Naive B cell (primary cell): ENCODE measurements around the gene NANS. TPM values are rescaled to one million over a fixed set of nuclear protein-coding genes. Genes with fewer than 3 reads are reported as not detected.
A peak's percentile ranks its signal among the peaks of the same experiment; 100 is the strongest.
"Not testable (repeated sequence)": the region's sequence is repeated elsewhere in the genome, so short reads cannot be mapped to it uniquely, and the experiment has no call there.

Experiments
- ATAC-seq, 2 donors: fragments of 150-1000 bp; cut with Tn5 transposase; 2 replicates each; pipeline ENCODE4 v1.10.0; 2021; ENCODE audit warnings: low read depth in 2 of 2, mild to moderate bottlenecking in 2 of 2, moderate library complexity in 2 of 2
- DNase-seq: peaks from one replicate; pipeline ENCODE4 v3.0.0; 2022
- H3K27ac Mint-ChIP-seq, 6 donors: one replicate each; pipeline ENCODE4 v1.8.0; 2020 to 2022; ENCODE audit warnings: mild to moderate bottlenecking in 6 of 6, mixed read lengths in 6 of 6, moderate library complexity in 5 of 6, inconsistent platforms in 2 of 6
- H3K27me3 Mint-ChIP-seq, 3 donors: one replicate each; pipeline ENCODE4 v1.8.0; 2021 to 2022; ENCODE audit warnings: mixed read lengths in 3 of 3, mild to moderate bottlenecking in 1 of 3
- H3K36me3 Mint-ChIP-seq, 2 donors: one replicate each; pipeline ENCODE4 v1.8.0; 2020 to 2022; ENCODE audit warnings: mixed read lengths in 2 of 2, inconsistent platforms in 1 of 2, mild to moderate bottlenecking in 1 of 2
- H3K4me1 Mint-ChIP-seq, 3 donors: one replicate each; pipeline ENCODE4 v1.8.0; 2020 to 2022; ENCODE audit warnings: mixed read lengths in 3 of 3, inconsistent platforms in 1 of 3, mild to moderate bottlenecking in 1 of 3, moderate library complexity in 1 of 3
- H3K4me3 Mint-ChIP-seq, 8 donors: one replicate each; pipeline ENCODE4 v1.8.0; 2020 to 2022; ENCODE audit warnings: mild to moderate bottlenecking in 8 of 8, mixed read lengths in 8 of 8, moderate library complexity in 8 of 8, inconsistent platforms in 2 of 8
- H3K9me3 Mint-ChIP-seq, 7 donors: one replicate each; pipeline ENCODE4 v1.8.0; 2020 to 2022; ENCODE audit warnings: mixed read lengths in 7 of 7, mild to moderate bottlenecking in 5 of 7, inconsistent platforms in 2 of 7, moderate library complexity in 1 of 7
- polyA plus RNA-seq, 6 donors: library from polyadenylated mRNA; unstranded; fragments of 300-500 nt; fragmentation: Illumina TruSeq; gene quantifications; one replicate each; pipeline ENCODE4 v1.2.3, GENCODE V29; 2021; ENCODE audit warnings: low read depth in 6 of 6

NANS gene
- polyA plus RNA-seq, 6 donors from 2014 or later = 18.8 to 41.2 (median 29.5) TPM

DNA sequence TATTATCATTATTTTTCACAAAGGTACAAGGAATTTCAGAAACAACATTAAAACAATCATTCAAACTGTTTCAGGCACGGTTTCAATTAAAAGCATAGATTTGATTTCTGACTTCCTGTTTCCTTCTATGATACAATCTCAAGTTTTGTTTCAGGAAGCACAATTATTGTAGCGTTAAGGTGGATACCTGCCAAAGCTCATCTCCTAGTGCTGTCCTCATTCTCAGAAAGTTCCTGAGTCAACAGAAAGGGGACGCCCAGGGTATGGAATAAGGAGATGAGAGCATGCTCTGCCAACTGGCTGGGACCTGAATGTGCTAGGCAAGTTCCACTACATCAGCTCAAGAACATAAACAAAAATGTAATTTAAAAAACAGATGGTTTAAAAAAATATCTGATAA, 64.5 kb downstream of the NANS start:
- DNase-seq (no peak), ATAC-seq (no peak)
- Mint-ChIP-seq H3K27ac (peak overlapping the region in 3 of 6 donors; percentile 26 to 76 (median 73)), H3K36me3 (no peaks in the 10 kb centered on the region), H3K4me3 (peak overlapping the region in 7 of 8 donors; percentile 49 to 98 (median 87)), H3K27me3 (no peaks in the 10 kb centered on the region), H3K9me3 (no peaks in the 10 kb centered on the region), H3K4me1 (peaks cover 35 to 48% (median 47%) of the 10 kb centered on the region in 3 donors)

- not testable (repeated sequence) for H3K4me3 Mint-ChIP-seq, H3K27me3 Mint-ChIP-seq, ATAC-seq, H3K27ac Mint-ChIP-seq, H3K9me3 Mint-ChIP-seq, DNase-seq, H3K36me3 Mint-ChIP-seq
- peaks cover 26 to 50% (median 44%) of the 10 kb centered on the region in 3 donors for H3K4me1 Mint-ChIP-seq
Observed at GRCh38 chr9:98124091-98124490, 67.6 kb downstream of the NANS start.

GRCh38 chr9:98124637-98125426, 68.3 kb downstream of the NANS start:
- Mint-ChIP-seq H3K27ac (no peak overlapping the region), H3K9me3 (no peaks in the 10 kb centered on the region), H3K4me3 (no peak overlapping the region), H3K36me3 (no peaks in the 10 kb centered on the region), H3K4me1 (peaks cover 28 to 53% (median 45%) of the 10 kb centered on the region in 3 donors), H3K27me3 (no peaks in the 10 kb centered on the region)
- no peak for DNase-seq
- ATAC-seq = no peak

DNA sequence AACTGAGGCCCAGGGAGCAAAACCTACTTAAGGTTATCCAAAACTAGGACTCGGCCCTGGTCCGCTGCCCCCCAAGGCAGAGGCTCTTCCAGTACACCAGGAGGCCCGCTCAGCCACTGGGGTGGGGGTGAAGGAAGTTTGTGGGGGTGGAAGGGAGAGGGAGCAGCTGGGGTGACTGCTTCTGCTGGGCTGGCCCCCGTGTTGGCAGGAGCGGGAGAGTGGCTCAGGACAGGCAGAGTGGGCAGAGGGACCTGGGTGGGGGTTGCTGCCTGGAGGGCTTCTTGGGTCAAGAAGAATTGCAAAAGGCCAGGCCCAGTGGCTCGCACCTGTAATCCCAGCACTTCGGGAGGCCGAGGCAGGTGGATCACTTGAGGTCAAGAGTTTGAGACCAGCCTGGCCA, 70.7 kb downstream of the NANS start:
- no peaks in the 10 kb centered on the region for H3K36me3 Mint-ChIP-seq
- H3K4me1 Mint-ChIP-seq = peaks cover 18 to 41% (median 28%) of the 10 kb centered on the region in 3 donors
- ATAC-seq (no peak), DNase-seq (no peak)
- H3K4me3 Mint-ChIP-seq = peak overlapping the region in 1 of 8 donors; percentile 73
- H3K9me3 Mint-ChIP-seq = no peaks in the 10 kb centered on the region
- H3K27ac Mint-ChIP-seq = peak overlapping the region in 2 of 6 donors; percentile 61 to 81
- H3K27me3 Mint-ChIP-seq = no peaks in the 10 kb centered on the region

- no peaks in the 10 kb centered on the region for H3K36me3 Mint-ChIP-seq
Observed at GRCh38 chr9:98128316-98128715, 71.8 kb downstream of the NANS start.

GRCh38 chr9:98129451-98129881, 72.9 kb downstream of the NANS start:
- DNase-seq = peak; percentile 75

More at GRCh38 chr9:98128316-98128715, 71.8 kb downstream of the NANS start:
- no peak for DNase-seq
- Mint-ChIP-seq H3K4me3 (peak overlapping the region in 2 of 8 donors; percentile 15 to 19), H3K9me3 (no peaks in the 10 kb centered on the region), H3K27me3 (no peaks in the 10 kb centered on the region), H3K27ac (peak overlapping the region in 2 of 6 donors; percentile 56 to 60), H3K4me1 (peaks cover 18 to 50% (median 30%) of the 10 kb centered on the region in 3 donors)
- ATAC-seq = no peak

GRCh38 chr9:98130060-98130459, 73.5 kb downstream of the NANS start:
- ATAC-seq, DNase-seq, H3K36me3 Mint-ChIP-seq, H3K27me3 Mint-ChIP-seq, H3K9me3 Mint-ChIP-seq, H3K4me3 Mint-ChIP-seq: not testable (repeated sequence)
- Mint-ChIP-seq H3K4me1 (peaks cover 22 to 52% (median 32%) of the 10 kb centered on the region in 3 donors), H3K27ac (peak overlapping the region; percentile 67 to 97 (median 94))

More at GRCh38 chr9:98129451-98129881, 72.9 kb downstream of the NANS start:
- Mint-ChIP-seq H3K9me3 (no peaks in the 10 kb centered on the region), H3K4me1 (peaks cover 22 to 52% (median 32%) of the 10 kb centered on the region in 3 donors), H3K4me3 (peak overlapping the region in 7 of 8 donors; percentile 62 to 88 (median 78)), H3K27me3 (no peaks in the 10 kb centered on the region), H3K27ac (peak overlapping the region; percentile 67 to 97 (median 94)), H3K36me3 (no peaks in the 10 kb centered on the region)
- peak; percentile 97 to 98 for ATAC-seq

- DNase-seq (no peak), ATAC-seq (no peak)
- Mint-ChIP-seq H3K36me3 (no peaks in the 10 kb centered on the region), H3K4me3 (no peak overlapping the region), H3K27me3 (no peaks in the 10 kb centered on the region), H3K4me1 (peaks cover 22 to 52% (median 32%) of the 10 kb centered on the region in 3 donors), H3K27ac (peak overlapping the region in 5 of 6 donors; percentile 29 to 97 (median 67)), H3K9me3 (no peaks in the 10 kb centered on the region)
Observed at GRCh38 chr9:98130576-98131228, 74.2 kb downstream of the NANS start.

DNA sequence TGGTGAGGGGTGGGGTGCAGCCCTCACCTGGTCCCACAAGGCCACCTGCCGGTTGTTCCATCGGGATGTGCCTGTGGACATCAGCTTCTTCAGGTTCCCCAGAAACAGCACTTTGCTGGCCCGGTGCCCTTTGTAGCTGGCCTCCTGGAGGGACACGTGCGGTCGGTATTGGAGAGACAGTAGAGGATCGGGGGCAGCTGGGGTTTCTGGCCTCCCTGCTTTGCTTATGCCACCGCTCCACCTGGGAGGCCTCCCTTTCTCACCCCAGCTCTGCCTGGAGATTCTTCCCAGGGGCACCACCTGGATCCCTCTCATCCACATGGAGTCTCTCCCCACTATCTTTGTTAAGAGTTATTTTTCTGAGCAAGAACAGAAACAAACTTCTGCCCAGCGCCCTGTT, 75.6 kb downstream of the NANS start:
- Mint-ChIP-seq H3K36me3 (no peaks in the 10 kb centered on the region), H3K4me1 (peaks cover 22 to 43% (median 32%) of the 10 kb centered on the region in 3 donors), H3K27me3 (no peaks in the 10 kb centered on the region), H3K27ac (peak overlapping the region in 4 of 6 donors; percentile 11 to 83 (median 74)), H3K4me3 (no peak overlapping the region), H3K9me3 (no peaks in the 10 kb centered on the region)
- ATAC-seq = no peak
- no peak for DNase-seq

Other genes with a start within 250 kb of the NANS start
- not detected for gene FOXE1, start 203.5 kb upstream of the NANS start, polyA plus RNA-seq
- gene TRMO, start 134.2 kb upstream of the NANS start, polyA plus RNA-seq = 10 to 100 TPM; 13.4 to 31.8 (median 15.5) TPM
- under 1 TPM in 1 of 6 donors, not detected in 5; 0.24 TPM for gene HEMGN, start 118.6 kb upstream of the NANS start, polyA plus RNA-seq
- gene ANP32B, start 73.4 kb upstream of the NANS start, polyA plus RNA-seq = 10 to 100 TPM; 47.9 to 75.3 (median 70.6) TPM
- gene TRIM14, start 62.5 kb downstream of the NANS start, polyA plus RNA-seq = 10 to 100 TPM; 16.3 to 36.5 (median 20.4) TPM
- gene CORO2A, start 135.9 kb downstream of the NANS start, polyA plus RNA-seq = 1 to 10 TPM in 2 of 6 donors, under 1 TPM in 3, not detected in 1; 0.49 to 2.3 (median 0.87) TPM
- 1 to 10 TPM in 5 of 6 donors, not detected in 1; 1.3 to 3.1 (median 1.6) TPM for gene TBC1D2, start 198.9 kb downstream of the NANS start, polyA plus RNA-seq